ENCODE results near the gene SMG6.
"Not testable (repeated sequence)": the region's sequence is repeated elsewhere in the genome, so short reads cannot be mapped to it uniquely, and the experiment has no call there.

Gene SMG6

GRCh38 chr17:2303204-2304188 lies at the start of gene SMG6, which contains the start of gene SRR:
Gene SMG6 (minus strand): TSS chr17:2303785. CDS start chr17:2303720, 65 bp downstream.
Gene SRR (plus strand): TSS chr17:2303950. CDS start chr17:2315561, 11,611 bp downstream.
- peak; percentile 90 for DNase-seq

- no peak for DNase-seq
These were observed 47.7 kb upstream of the SMG6 start for GRCh38 chr17:2351269-2351668.

GRCh38 chr17:2347805-2348685 lies 44.5 kb upstream of the SMG6 start:
- peak; percentile 80 for DNase-seq

- DNase-seq, result no peak
These were observed 42.9 kb upstream of the SMG6 start for GRCh38 chr17:2346475-2346874.

GRCh38 chr17:2344528-2344927 lies 40.9 kb upstream of the SMG6 start:
- no peak for DNase-seq

GRCh38 chr17:2343421-2343820 lies 39.8 kb upstream of the SMG6 start:
- no peak for DNase-seq

GRCh38 chr17:2338315-2338657 lies 34.7 kb upstream of the SMG6 start:
- peak; percentile 25 for DNase-seq

- DNase-seq, result peak; percentile 70
These were observed 34.1 kb upstream of the SMG6 start for GRCh38 chr17:2337544-2338314.

- DNase-seq, result peak; percentile 51
These were observed 33.4 kb upstream of the SMG6 start, which contains the start of gene SGSM2 for GRCh38 chr17:2336852-2337543. Gene SGSM2 (plus strand): TSS chr17:2337501. CDS start chr17:2337689, 188 bp downstream.

- DNase-seq, result peak; percentile 92
These were observed 32.7 kb upstream of the SMG6 start, which contains the start of gene TSR1 for GRCh38 chr17:2336215-2336851. Gene TSR1 (minus strand): TSS chr17:2336457. CDS start chr17:2336427, 30 bp downstream.

GRCh38 chr17:2335726-2336214 lies 32.2 kb upstream of the SMG6 start:
- peak; percentile 28 for DNase-seq

- DNase-seq, result no peak
These were observed 27.7 kb upstream of the SMG6 start for GRCh38 chr17:2331303-2331702.

GRCh38 chr17:2323629-2324314 lies 20.2 kb upstream of the SMG6 start:
- no peak for DNase-seq

GRCh38 chr17:2321399-2321798 lies 17.8 kb upstream of the SMG6 start:
- DNase-seq, result no peak

GRCh38 chr17:2319051-2319450 lies 15.5 kb upstream of the SMG6 start:
- DNase-seq, result no peak

GRCh38 chr17:2317796-2318195 lies 14.2 kb upstream of the SMG6 start:
- DNase-seq, result no peak

GRCh38 chr17:2316916-2317205 lies 13.3 kb upstream of the SMG6 start:
- not testable (repeated sequence) for DNase-seq

- no peak for DNase-seq
These were observed 9.2 kb upstream of the SMG6 start for GRCh38 chr17:2312736-2313135.

- DNase-seq, result peak; percentile 30
These were observed 6.0 kb upstream of the SMG6 start for GRCh38 chr17:2309338-2310154.

- DNase-seq, result no peak
These were observed 1.3 kb upstream of the SMG6 start for GRCh38 chr17:2304931-2305330.

Data from EL (cell line).